HepG2 (cell line): ENCODE data around the gene SMURF2. TPM values are rescaled to one million over a fixed set of nuclear protein-coding genes. Genes with fewer than 3 reads are reported as not detected.

Experiments
- BHLHE40 ChIP-seq: IDR thresholded peaks from 2 replicates; pipeline ENCODE4 v1.6.1; 2011; ENCODE audit warnings: low read length, improper control_type of control experiment
- CBFB ChIP-seq: sonication (generic); formaldehyde crosslinking; IDR thresholded peaks from 2 replicates; pipeline ENCODE4 v1.4.0; 2020; ENCODE audit warnings: missing genetic modification reagents
- CBX2 ChIP-seq, 2 experiments: fragments of 200-600 bp in 1 of 2; sonication (generic); formaldehyde crosslinking in 1 of 2; IDR thresholded peaks; 2 replicates each; pipeline versions ENCODE4 v1.7.0 to v1.8.1; 2018 to 2022; ENCODE audit warnings: low read depth in 2 of 2, low read length in 1 of 2, mild to moderate bottlenecking in 1 of 2, missing genetic modification reagents in 1 of 2
- FOXM1 ChIP-seq: sonication (generic); formaldehyde crosslinking; IDR thresholded peaks from 2 replicates; pipeline ENCODE4 v1.5.0; 2020; ENCODE audit warnings: missing genetic modification reagents
- FOXO4 ChIP-seq: sonication (generic); formaldehyde crosslinking; conservative IDR thresholded peaks from 2 replicates; pipeline ENCODE4 v1.8.1; 2023; ENCODE audit warnings: missing genetic modification reagents
- KAT7 ChIP-seq: IDR thresholded peaks from 2 replicates; pipeline ENCODE4 v1.6.1; 2018; ENCODE audit warnings: borderline replicate concordance, missing compliant biosample characterization
- KAT8 ChIP-seq: IDR thresholded peaks from 2 replicates; pipeline ENCODE4 v1.6.1; 2016; ENCODE audit warnings: missing genetic modification reagents, missing compliant biosample characterization
- KLF11 ChIP-seq: IDR thresholded peaks from 2 replicates; pipeline ENCODE4 v1.6.1; 2016; ENCODE audit warnings: missing compliant biosample characterization
- LCORL ChIP-seq, 2 experiments: fragments of 450-650 bp in 1 of 2; sonication (generic) in 1 of 2; formaldehyde crosslinking in 1 of 2; IDR thresholded peaks; 2 replicates each; pipeline versions ENCODE4 v1.5.0 to v1.6.1; 2017 to 2020; ENCODE audit warnings: antibody characterized with exemption in 1 of 2, missing genetic modification reagents in 1 of 2
- MIER3 ChIP-seq: IDR thresholded peaks from 2 replicates; pipeline ENCODE4 v1.6.1; 2016; ENCODE audit warnings: missing compliant biosample characterization, borderline replicate concordance
- NR2F2 ChIP-seq: IDR thresholded peaks from 2 replicates; pipeline ENCODE4 v1.6.1; 2012; ENCODE audit warnings: low read depth, inconsistent platforms, borderline replicate concordance
- SNAI1 ChIP-seq: sonication (generic); formaldehyde crosslinking; IDR thresholded peaks from 2 replicates; pipeline ENCODE4 v1.5.0; 2020; ENCODE audit warnings: mild to moderate bottlenecking, missing genetic modification reagents, borderline replicate concordance
- TOPORS ChIP-seq: sonication (generic); formaldehyde crosslinking; IDR thresholded peaks from 2 replicates; pipeline ENCODE4 v1.8.0; 2023; ENCODE audit warnings: mild to moderate bottlenecking, missing genetic modification reagents
- TSC22D2 ChIP-seq: sonication (generic); formaldehyde crosslinking; IDR thresholded peaks from 2 replicates; pipeline ENCODE4 v1.5.1; 2020; ENCODE audit warnings: missing genetic modification reagents, mild to moderate bottlenecking, borderline replicate concordance
- ZBTB20 ChIP-seq: sonication (generic); formaldehyde crosslinking; IDR thresholded peaks from 2 replicates; pipeline ENCODE4 v1.8.1; 2023; ENCODE audit warnings: missing genetic modification reagents, low read depth, mild to moderate bottlenecking, borderline replicate concordance
- ZNF44 ChIP-seq: sonication (generic); formaldehyde crosslinking; IDR thresholded peaks from 2 replicates; pipeline ENCODE4 v1.5.1; 2020; ENCODE audit warnings: mild to moderate bottlenecking, missing genetic modification reagents
- ZNF468 ChIP-seq: sonication (generic); formaldehyde crosslinking; IDR thresholded peaks from 2 replicates; pipeline ENCODE4 v1.8.0; 2022; ENCODE audit warnings: mild to moderate bottlenecking, moderate library complexity, missing genetic modification reagents
- ZNF546 ChIP-seq: sonication (generic); formaldehyde crosslinking; conservative IDR thresholded peaks from 2 replicates; pipeline ENCODE4 v1.8.1; 2023; ENCODE audit warnings: mild to moderate bottlenecking, missing genetic modification reagents
- ZNF670 ChIP-seq: sonication (generic); formaldehyde crosslinking; IDR thresholded peaks from 2 replicates; pipeline ENCODE4 v1.8.0; 2022; ENCODE audit warnings: mild to moderate bottlenecking, missing genetic modification reagents, borderline replicate concordance
- ZNF776 ChIP-seq: sonication (generic); formaldehyde crosslinking; IDR thresholded peaks from 2 replicates; pipeline ENCODE4 v1.4.0; 2020; ENCODE audit warnings: mild to moderate bottlenecking, missing genetic modification reagents
- ZNF792 ChIP-seq: IDR thresholded peaks from 2 replicates; pipeline ENCODE4 v1.6.1; 2016
- polyA plus RNA-seq, 8 experiments: library from polyadenylated mRNA; depleted of rRNA in 3 of 8; stranded (reverse) in 7 of 8; unstranded in 1 of 8; fragments of >200 nt; fragmentation: Illumina TruSeq in 4 of 8; extraction: Trizol in 4 of 8; gene quantifications; 2 replicates each; pipeline versions ENCODE4 v1.2.1 to v1.2.3, GENCODE V29; 2011 to 2016; ENCODE audit warnings: low read depth in 4 of 8, missing spikeins in 1 of 8, mixed read lengths in 1 of 8; ENCODE audit not compliant: insufficient read depth in 1 of 8
- total RNA-seq, 5 experiments: library from RNA; depleted of rRNA; stranded (reverse); fragments of >200 nt; fragmentation: Illumina TruSeq; extraction: Trizol; gene quantifications; 2 replicates each; pipeline ENCODE4 v1.2.3, GENCODE V29; 2016; ENCODE audit warnings: low read depth in 1 of 5
- TF ChIP-seq, protein P1 (sequence below): sonication (generic); formaldehyde crosslinking; IDR thresholded peaks from 2 replicates; pipeline ENCODE4 v1.5.0; 2020; ENCODE audit warnings: mild to moderate bottlenecking, missing genetic modification reagents, moderate library complexity
- TF ChIP-seq, protein P2 (sequence below): IDR thresholded peaks from 2 replicates; pipeline ENCODE4 v1.6.1; 2016; ENCODE audit warnings: missing compliant biosample characterization, missing genetic modification reagents, borderline replicate concordance
- TF ChIP-seq, protein P3 (sequence below): sonication (generic); formaldehyde crosslinking; IDR thresholded peaks from 2 replicates; pipeline ENCODE4 v1.4.0; 2020; ENCODE audit warnings: low read depth, mild to moderate bottlenecking, missing genetic modification reagents

SMURF2 gene
- total and polyA plus RNA-seq, 2 of the 13 experiments (the other 11 are each of a cell fraction or from before 2014, with no cell fraction given) = 14.9 to 24.3 TPM

GRCh38 chr17:64505340-64506200 lies 156.5 kb downstream of the SMURF2 start (continued):
- TF ChIP-seq, protein P1, sequence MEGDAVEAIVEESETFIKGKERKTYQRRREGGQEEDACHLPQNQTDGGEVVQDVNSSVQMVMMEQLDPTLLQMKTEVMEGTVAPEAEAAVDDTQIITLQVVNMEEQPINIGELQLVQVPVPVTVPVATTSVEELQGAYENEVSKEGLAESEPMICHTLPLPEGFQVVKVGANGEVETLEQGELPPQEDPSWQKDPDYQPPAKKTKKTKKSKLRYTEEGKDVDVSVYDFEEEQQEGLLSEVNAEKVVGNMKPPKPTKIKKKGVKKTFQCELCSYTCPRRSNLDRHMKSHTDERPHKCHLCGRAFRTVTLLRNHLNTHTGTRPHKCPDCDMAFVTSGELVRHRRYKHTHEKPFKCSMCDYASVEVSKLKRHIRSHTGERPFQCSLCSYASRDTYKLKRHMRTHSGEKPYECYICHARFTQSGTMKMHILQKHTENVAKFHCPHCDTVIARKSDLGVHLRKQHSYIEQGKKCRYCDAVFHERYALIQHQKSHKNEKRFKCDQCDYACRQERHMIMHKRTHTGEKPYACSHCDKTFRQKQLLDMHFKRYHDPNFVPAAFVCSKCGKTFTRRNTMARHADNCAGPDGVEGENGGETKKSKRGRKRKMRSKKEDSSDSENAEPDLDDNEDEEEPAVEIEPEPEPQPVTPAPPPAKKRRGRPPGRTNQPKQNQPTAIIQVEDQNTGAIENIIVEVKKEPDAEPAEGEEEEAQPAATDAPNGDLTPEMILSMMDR (CRISPR knock-in tag) = 0 out of 2 replicates have a peak, but pooled peaks have one; percentile 16
- peak; percentile 79 for TF ChIP-seq KAT8 (CRISPR knock-in tag)
- no peak for TF ChIP-seq FOXO4 (CRISPR knock-in tag)
- peak; percentile 52 for TF ChIP-seq TOPORS
- TF ChIP-seq KLF11 = peak; percentile 73; the same call in 1 of the 2 replicates
- no peak for TF ChIP-seq MIER3 (CRISPR knock-in tag)
- no peak for TF ChIP-seq TSC22D2 (CRISPR knock-in tag)
- no peak; the same call in 1 of the 2 replicates for TF ChIP-seq ZNF792 (CRISPR knock-in tag)
- TF ChIP-seq, protein P2, sequence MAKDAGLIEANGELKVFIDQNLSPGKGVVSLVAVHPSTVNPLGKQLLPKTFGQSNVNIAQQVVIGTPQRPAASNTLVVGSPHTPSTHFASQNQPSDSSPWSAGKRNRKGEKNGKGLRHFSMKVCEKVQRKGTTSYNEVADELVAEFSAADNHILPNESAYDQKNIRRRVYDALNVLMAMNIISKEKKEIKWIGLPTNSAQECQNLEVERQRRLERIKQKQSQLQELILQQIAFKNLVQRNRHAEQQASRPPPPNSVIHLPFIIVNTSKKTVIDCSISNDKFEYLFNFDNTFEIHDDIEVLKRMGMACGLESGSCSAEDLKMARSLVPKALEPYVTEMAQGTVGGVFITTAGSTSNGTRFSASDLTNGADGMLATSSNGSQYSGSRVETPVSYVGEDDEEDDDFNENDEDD (CRISPR knock-in tag) = peak; percentile 45; the same call in 1 of the 2 replicates
- peak; percentile 22; the same call in 1 of the 2 replicates for TF ChIP-seq ZBTB20 (CRISPR knock-in tag)
- no peak for TF ChIP-seq SNAI1
- TF ChIP-seq BHLHE40 = no peak
- TF ChIP-seq ZNF44 (CRISPR knock-in tag) = peak; percentile 57; the same call in 1 of the 2 replicates
- TF ChIP-seq KAT7 = peak; percentile 45; the same call in 1 of the 2 replicates
- TF ChIP-seq, protein P3, sequence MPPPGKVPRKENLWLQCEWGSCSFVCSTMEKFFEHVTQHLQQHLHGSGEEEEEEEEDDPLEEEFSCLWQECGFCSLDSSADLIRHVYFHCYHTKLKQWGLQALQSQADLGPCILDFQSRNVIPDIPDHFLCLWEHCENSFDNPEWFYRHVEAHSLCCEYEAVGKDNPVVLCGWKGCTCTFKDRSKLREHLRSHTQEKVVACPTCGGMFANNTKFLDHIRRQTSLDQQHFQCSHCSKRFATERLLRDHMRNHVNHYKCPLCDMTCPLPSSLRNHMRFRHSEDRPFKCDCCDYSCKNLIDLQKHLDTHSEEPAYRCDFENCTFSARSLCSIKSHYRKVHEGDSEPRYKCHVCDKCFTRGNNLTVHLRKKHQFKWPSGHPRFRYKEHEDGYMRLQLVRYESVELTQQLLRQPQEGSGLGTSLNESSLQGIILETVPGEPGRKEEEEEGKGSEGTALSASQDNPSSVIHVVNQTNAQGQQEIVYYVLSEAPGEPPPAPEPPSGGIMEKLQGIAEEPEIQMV (CRISPR knock-in tag) = peak; percentile 56; the same call in 1 of the 2 replicates
- TF ChIP-seq FOXM1 (CRISPR knock-in tag) = no peak
- no peak for TF ChIP-seq CBX2 (IDR thresholded peaks at IDR 0.05; ENCODE audit: low read depth, low read length)
- TF ChIP-seq CBX2 (CRISPR knock-in tag; IDR thresholded peaks at IDR 0.05; ENCODE audit: low read depth) = no peak
- TF ChIP-seq NR2F2 = no peak
- TF ChIP-seq ZNF776 (CRISPR knock-in tag) = 0 out of 2 replicates have a peak, but pooled peaks have one; percentile 61
- peak; percentile 52 for TF ChIP-seq CBFB (CRISPR knock-in tag)
- TF ChIP-seq ZNF468 (CRISPR knock-in tag) = no peak
- TF ChIP-seq LCORL (IDR thresholded peaks at IDR 0.05) = no peak
- no peak for TF ChIP-seq LCORL (CRISPR knock-in tag; IDR thresholded peaks at IDR 0.05)
- no peak for TF ChIP-seq ZNF670
- no peak for TF ChIP-seq ZNF546 (CRISPR knock-in tag)
